Activated CD8-positive, alpha-beta T cell treated with anti-CD3 and anti-CD28 coated beads for 36 hours (primary cell): ENCODE results near the gene ANKRD40CL. TPM values are rescaled to one million over a fixed set of nuclear protein-coding genes. Genes with fewer than 3 reads are reported as not detected.

Experiments
- ATAC-seq: fragments of 200-7000 bp; cut with Tn5 transposase; one replicate; pipeline ENCODE4 v1.10.0; 2021; ENCODE audit warnings: mild to moderate bottlenecking, moderate library complexity
- CTCF ChIA-PET: fragments of 350-600 bp; sonication (Branson Sonifier 250); formaldehyde crosslinking; loops from one replicate; lab custom pipeline; 2021; ENCODE audit warnings: antibody characterized with exemption; lab: Charles Lee
- POLR2A ChIA-PET: fragments of 350-600 bp; sonication (Branson Sonifier 250); formaldehyde crosslinking; loops from one replicate; lab custom pipeline; 2021; ENCODE audit warnings: antibody characterized with exemption; lab: Charles Lee
- DNase-seq: peaks from one replicate; pipeline ENCODE4 v3.0.0-alpha.2; 2020
- H3K27ac Mint-ChIP-seq: one replicate; pipeline ENCODE4 v1.8.0; 2021; ENCODE audit warnings: mild to moderate bottlenecking, mixed read lengths
- H3K27me3 Mint-ChIP-seq: one replicate; pipeline ENCODE4 v1.8.0; 2021; ENCODE audit warnings: mixed read lengths
- H3K36me3 Mint-ChIP-seq: one replicate; pipeline ENCODE4 v1.8.0; 2021; ENCODE audit warnings: low read depth, mixed read lengths
- H3K4me1 Mint-ChIP-seq: one replicate; pipeline ENCODE4 v1.8.0; 2021; ENCODE audit warnings: low read depth, mixed read lengths
- H3K4me3 Mint-ChIP-seq: one replicate; pipeline ENCODE4 v1.8.0; 2021; ENCODE audit warnings: mild to moderate bottlenecking, moderate library complexity, mixed read lengths
- H3K9me3 Mint-ChIP-seq: one replicate; pipeline ENCODE4 v1.8.0; 2021; ENCODE audit warnings: mixed read lengths
- CTCF ChIP-seq: fragments of 200-600 bp; IDR thresholded peaks from one replicate; pipeline ENCODE4 v1.8.0; 2022; ENCODE audit warnings: antibody characterized with exemption, mild to moderate bottlenecking
- intact Hi-C: fragments of 100-400 bp; cut with micrococcal nuclease; formaldehyde crosslinking; loops from one replicate; pipeline ENCODE4 v1.10.0; 2022
- total RNA-seq, 2 experiments: library from RNA; stranded (reverse); gene quantifications; one replicate each; pipeline ENCODE4 v1.2.3, GENCODE V29; 2021

The ANKRD40CL gene
- total RNA-seq, 2 experiments from 2014 or later: not detected

DNA sequence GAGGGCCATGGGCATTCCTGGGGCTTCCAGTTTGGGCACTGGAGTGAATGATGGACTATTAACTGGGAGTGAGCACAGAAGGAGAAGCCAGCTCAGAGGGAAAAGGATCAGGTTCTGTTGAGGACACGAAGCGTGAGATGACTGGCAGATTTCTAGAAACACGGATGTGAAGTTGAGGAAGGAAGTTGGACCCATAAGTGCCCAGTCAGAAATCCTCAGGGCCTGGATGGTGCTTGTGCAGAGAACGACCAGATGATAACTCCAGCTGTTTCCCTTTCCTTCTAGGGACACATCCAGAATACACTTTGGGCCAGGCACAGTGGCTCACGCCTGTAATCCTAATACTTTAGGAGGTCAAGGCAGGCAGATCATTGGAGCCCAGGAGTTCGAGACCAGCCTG lies 23.3 kb upstream of the ANKRD40CL start:
- DNase-seq (no peak), ATAC-seq (no peak)
- POLR2A ChIA-PET: no interaction called here
- TF ChIP-seq CTCF: no peak
- CTCF ChIA-PET: no interaction called here
- no peak overlapping the region for H3K4me3 Mint-ChIP-seq
- no peaks in the 10 kb centered on the region for H3K36me3 Mint-ChIP-seq
- no peak overlapping the region for H3K27ac Mint-ChIP-seq
- H3K9me3 Mint-ChIP-seq: no peaks in the 10 kb centered on the region
- intact Hi-C loops: no loop called here
- H3K4me1 Mint-ChIP-seq: peaks cover 3% of the 10 kb centered on the region
- H3K27me3 Mint-ChIP-seq: no peaks in the 10 kb centered on the region

DNA sequence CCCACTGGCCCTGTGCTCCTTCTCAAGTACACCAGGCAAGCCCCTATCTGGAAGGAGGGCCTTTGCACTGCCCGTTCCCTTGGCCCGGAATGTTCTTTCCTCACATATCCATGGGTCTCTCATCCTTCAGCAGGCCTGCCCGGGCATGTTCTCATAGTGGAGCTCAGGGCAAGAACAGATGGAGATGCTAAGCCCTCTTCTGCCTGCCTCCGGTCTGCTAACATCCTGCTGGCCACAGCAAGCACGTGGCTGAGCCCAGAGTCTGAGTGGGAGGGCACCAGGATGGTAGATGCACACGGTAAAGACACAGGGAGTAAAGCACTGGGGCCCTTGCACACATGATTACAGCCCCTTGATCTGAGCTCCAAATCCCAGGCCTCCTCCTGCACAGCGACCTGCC lies 19.8 kb upstream of the ANKRD40CL start:
- Mint-ChIP-seq H3K27ac (no peak overlapping the region), H3K4me1 (peaks cover 6% of the 10 kb centered on the region), H3K27me3 (no peaks in the 10 kb centered on the region), H3K4me3 (no peak overlapping the region), H3K9me3 (no peaks in the 10 kb centered on the region), H3K36me3 (no peaks in the 10 kb centered on the region)
- DNase-seq (no peak), ATAC-seq (no peak)
- POLR2A ChIA-PET: no interaction called here
- CTCF ChIA-PET: interaction anchor here (1.3 kb wide), 1 partner anchor 31 kb away, joined by 3 read pairs; no protein-coding TSS in a partner anchor
- intact Hi-C loops: loop anchor here (10.0 kb wide), 1 partner anchor 168 kb away; no protein-coding TSS in a partner anchor
- TF ChIP-seq CTCF: no peak

DNA sequence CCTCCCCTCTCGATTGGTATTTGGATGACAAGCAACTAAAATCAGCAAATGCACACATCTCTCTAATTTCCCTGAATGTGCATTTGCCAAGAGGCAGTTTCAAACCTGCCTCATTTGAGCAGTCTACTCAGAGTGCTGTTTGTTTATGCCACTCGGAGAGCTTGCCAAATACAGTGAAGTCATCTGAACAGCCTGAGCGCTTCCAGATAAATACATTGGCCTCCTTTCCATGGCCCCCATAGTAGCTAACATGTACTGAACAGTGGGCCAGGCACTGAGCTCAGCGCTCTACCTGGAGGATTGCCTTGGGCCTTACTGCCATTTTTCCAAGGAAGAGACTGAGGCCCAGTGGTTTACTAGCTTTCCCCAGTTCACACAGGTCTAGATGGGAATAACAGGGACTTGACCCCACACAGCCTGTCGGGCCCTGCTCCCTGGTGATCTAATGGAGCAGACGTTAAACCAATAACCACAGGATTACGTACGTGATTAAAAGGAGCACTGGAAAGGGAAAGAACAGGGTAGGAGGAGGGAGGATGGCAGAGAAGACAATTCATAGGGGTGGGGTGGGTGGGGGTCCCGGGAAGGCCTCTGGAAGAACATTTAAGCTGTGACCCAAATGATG lies 18.7 kb upstream of the ANKRD40CL start:
- POLR2A ChIA-PET: interaction anchor here (0.8 kb wide), 1 partner anchor 10 kb away, joined by 3 read pairs; no protein-coding TSS in a partner anchor
- Mint-ChIP-seq H3K27me3 (peaks cover 2% of the 10 kb centered on the region), H3K27ac (no peak overlapping the region), H3K4me1 (peaks cover 11% of the 10 kb centered on the region), H3K9me3 (no peaks in the 10 kb centered on the region), H3K4me3 (no peak overlapping the region), H3K36me3 (no peaks in the 10 kb centered on the region)
- intact Hi-C loops: loop anchor here (10.0 kb wide), 1 partner anchor 169 kb away; no protein-coding TSS in a partner anchor
- ATAC-seq (no peak), DNase-seq (no peak)
- TF ChIP-seq CTCF: no peak
- CTCF ChIA-PET: interaction anchor here (1.4 kb wide), 1 partner anchor 66 kb away, joined by 5 read pairs; no protein-coding TSS in a partner anchor

- intact Hi-C loops: loop anchor here (10.0 kb wide), 1 partner anchor 170 kb away; no protein-coding TSS in a partner anchor
- ChIA-PET CTCF (interaction anchor here (1.0 to 3.4 kb wide), 10 partner anchors 21 to 368 kb away, joined by 3 to 49 read pairs (median 6); partner anchors contain the start of genes ANKRD40CL and NME1), POLR2A (no interaction called here)
- TF ChIP-seq CTCF: no peak
- peaks cover 16% of the 10 kb centered on the region for H3K4me1 Mint-ChIP-seq
- no peaks in the 10 kb centered on the region for H3K9me3 Mint-ChIP-seq
- H3K36me3 Mint-ChIP-seq: no peaks in the 10 kb centered on the region
- DNase-seq (no peak), ATAC-seq (no peak)
- H3K4me3 Mint-ChIP-seq: no peak overlapping the region
- peaks cover 2% of the 10 kb centered on the region for H3K27me3 Mint-ChIP-seq
- no peak overlapping the region for H3K27ac Mint-ChIP-seq
Measured at GRCh38 chr17:50785126-50785525, 17.8 kb upstream of the ANKRD40CL start.

DNA sequence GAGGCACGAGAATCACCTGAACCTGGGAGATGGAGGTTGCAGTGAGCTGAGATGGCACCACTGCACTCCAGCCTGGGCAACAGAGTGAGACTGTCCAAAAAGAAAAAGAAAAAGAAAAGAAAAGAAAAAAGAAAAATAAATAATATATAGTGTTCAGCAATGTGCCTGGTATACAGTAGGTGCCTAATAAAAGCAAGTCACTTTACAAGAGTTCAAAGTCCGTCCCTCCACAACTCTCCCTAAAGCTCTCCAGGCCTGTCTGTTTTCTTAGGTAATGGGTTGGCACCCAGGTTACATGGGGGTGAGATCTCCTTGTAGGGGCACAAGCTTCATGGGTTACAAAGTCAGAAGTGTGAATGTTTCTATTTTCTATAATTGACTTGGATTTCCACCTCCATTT lies 16.6 kb upstream of the ANKRD40CL start:
- intact Hi-C loops: loop anchor here (5.0 to 10.0 kb wide), 2 partner anchors 58 to 171 kb away; no protein-coding TSS in a partner anchor

More for the DNA sequence above, 16.6 kb upstream of the ANKRD40CL start:
- H3K27ac Mint-ChIP-seq: no peak overlapping the region
- peaks cover 2% of the 10 kb centered on the region for H3K27me3 Mint-ChIP-seq
- CTCF ChIA-PET: interaction anchor here (0.6 to 3.4 kb wide), 32 partner anchors 9 to 290 kb away, joined by 3 to 49 read pairs (median 6); partner anchors contain the start of gene ANKRD40CL
- DNase-seq: no peak
- no peak for ATAC-seq
- no peak overlapping the region for H3K4me3 Mint-ChIP-seq
- peaks cover 23% of the 10 kb centered on the region for H3K4me1 Mint-ChIP-seq
- POLR2A ChIA-PET: no interaction called here
- H3K36me3 Mint-ChIP-seq: no peaks in the 10 kb centered on the region
- TF ChIP-seq CTCF: no peak
- H3K9me3 Mint-ChIP-seq: no peaks in the 10 kb centered on the region
